ENCODE results near the gene IL17B. TPM values are rescaled to one million over a fixed set of nuclear protein-coding genes. Genes with fewer than 3 reads are reported as not detected.
A peak's percentile ranks its signal among the peaks of the same experiment; 100 is the strongest.

IL17B gene
- total RNA-seq, 6 donors from 2014 or later: 2.4 TPM; not detected in 5

GRCh38 chr5:149387982-149388381 lies 8.9 kb upstream of the IL17B start:
- H3K4me3 ChIP-seq: no peak overlapping the region
- peak overlapping the region; percentile 3 to 75 (median 46) for H3K27ac ChIP-seq
- H3K36me3 ChIP-seq: no peaks in the 10 kb centered on the region
- ATAC-seq (ENCODE audit: low FRiP score in 2 of 2) (no peak), DNase-seq (no peak)
- H3K4me1 ChIP-seq: peaks cover 12 to 34% (median 26%) of the 10 kb centered on the region in 4 donors
- H3K27me3 ChIP-seq: no peaks in the 10 kb centered on the region
- H3K9me3 ChIP-seq: no peaks in the 10 kb centered on the region
- 78 to 87% methylated on average over 1 of the region's 1 CpG for WGBS, 2 donors
- no peak for TF ChIP-seq POLR2A (IDR thresholded peaks at IDR 0.05)
- TF ChIP-seq, protein P1, sequence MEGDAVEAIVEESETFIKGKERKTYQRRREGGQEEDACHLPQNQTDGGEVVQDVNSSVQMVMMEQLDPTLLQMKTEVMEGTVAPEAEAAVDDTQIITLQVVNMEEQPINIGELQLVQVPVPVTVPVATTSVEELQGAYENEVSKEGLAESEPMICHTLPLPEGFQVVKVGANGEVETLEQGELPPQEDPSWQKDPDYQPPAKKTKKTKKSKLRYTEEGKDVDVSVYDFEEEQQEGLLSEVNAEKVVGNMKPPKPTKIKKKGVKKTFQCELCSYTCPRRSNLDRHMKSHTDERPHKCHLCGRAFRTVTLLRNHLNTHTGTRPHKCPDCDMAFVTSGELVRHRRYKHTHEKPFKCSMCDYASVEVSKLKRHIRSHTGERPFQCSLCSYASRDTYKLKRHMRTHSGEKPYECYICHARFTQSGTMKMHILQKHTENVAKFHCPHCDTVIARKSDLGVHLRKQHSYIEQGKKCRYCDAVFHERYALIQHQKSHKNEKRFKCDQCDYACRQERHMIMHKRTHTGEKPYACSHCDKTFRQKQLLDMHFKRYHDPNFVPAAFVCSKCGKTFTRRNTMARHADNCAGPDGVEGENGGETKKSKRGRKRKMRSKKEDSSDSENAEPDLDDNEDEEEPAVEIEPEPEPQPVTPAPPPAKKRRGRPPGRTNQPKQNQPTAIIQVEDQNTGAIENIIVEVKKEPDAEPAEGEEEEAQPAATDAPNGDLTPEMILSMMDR (IDR thresholded peaks at IDR 0.05): no peak
- TF ChIP-seq POLR2AphosphoS5 (IDR thresholded peaks at IDR 0.05): no peak
- TF ChIP-seq EP300 (IDR thresholded peaks at IDR 0.05): no peak

GRCh38 chr5:149387081-149387631 lies 8.1 kb upstream of the IL17B start:
- H3K4me3 ChIP-seq: no peak overlapping the region
- 53 to 63% methylated on average over 9 of the region's 9 CpGs for whole genome bisulfite sequencing, 2 donors
- no peaks in the 10 kb centered on the region for H3K27me3 ChIP-seq
- H3K36me3 ChIP-seq: no peaks in the 10 kb centered on the region
- TF ChIP-seq, protein P1 (IDR thresholded peaks at IDR 0.05): no peak
- peak in 1 of 2 donors; percentile 35 for TF ChIP-seq POLR2AphosphoS5 (IDR thresholded peaks at IDR 0.05)
- no peak for TF ChIP-seq EP300 (IDR thresholded peaks at IDR 0.05)
- no peak for TF ChIP-seq POLR2A (IDR thresholded peaks at IDR 0.05)
- H3K9me3 ChIP-seq: no peaks in the 10 kb centered on the region
- DNase-seq (no peak), ATAC-seq (ENCODE audit: low FRiP score in 2 of 2) (peak in 1 of 2 donors; percentile 15)
- peaks cover 13 to 42% (median 30%) of the 10 kb centered on the region in 4 donors for H3K4me1 ChIP-seq
- H3K27ac ChIP-seq: peak overlapping the region; percentile 13 to 75 (median 49)

DNA sequence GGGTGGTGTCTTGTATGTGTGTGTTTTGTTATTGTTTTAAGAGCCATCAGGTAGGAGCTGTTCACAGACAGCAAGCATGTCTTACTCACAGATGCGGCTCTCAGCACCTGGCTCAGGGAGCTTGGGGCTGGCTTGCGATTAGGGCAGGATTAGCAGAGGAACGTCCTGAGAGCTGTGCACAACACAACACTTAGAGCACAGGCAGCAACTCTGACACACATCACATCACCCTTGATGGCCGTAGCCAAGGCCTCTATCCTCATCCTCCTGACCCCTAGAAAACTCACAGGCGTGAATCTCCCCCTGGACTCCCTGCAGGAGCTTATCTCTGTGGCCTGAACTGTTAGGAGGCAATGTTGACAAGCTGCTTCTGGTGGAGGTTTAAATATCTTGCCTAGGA lies 7.1 kb upstream of the IL17B start:
- no peaks in the 10 kb centered on the region for H3K9me3 ChIP-seq
- no peak overlapping the region for H3K4me3 ChIP-seq
- ATAC-seq (ENCODE audit: low FRiP score in 2 of 2) (no peak), DNase-seq (no peak)
- no peaks in the 10 kb centered on the region for H3K27me3 ChIP-seq
- no peak for TF ChIP-seq POLR2AphosphoS5 (IDR thresholded peaks at IDR 0.05)
- TF ChIP-seq EP300 (IDR thresholded peaks at IDR 0.05): no peak
- no peak for TF ChIP-seq POLR2A (IDR thresholded peaks at IDR 0.05)
- TF ChIP-seq, protein P1 (IDR thresholded peaks at IDR 0.05): no peak
- H3K27ac ChIP-seq: peak overlapping the region; percentile 13 to 75 (median 60)
- no peaks in the 10 kb centered on the region for H3K36me3 ChIP-seq
- H3K4me1 ChIP-seq: peaks cover 20 to 49% (median 36%) of the 10 kb centered on the region in 4 donors
- 71 to 75% methylated on average over 3 to 5 of the region's 5 CpGs for WGBS, 2 donors

- Histone ChIP-seq H3K36me3 (no peaks in the 10 kb centered on the region), H3K4me1 (peaks cover 20 to 49% (median 33%) of the 10 kb centered on the region in 4 donors), H3K27ac (peak overlapping the region; percentile 15 to 74 (median 47)), H3K9me3 (no peaks in the 10 kb centered on the region), H3K4me3 (no peak overlapping the region), H3K27me3 (no peaks in the 10 kb centered on the region)
- WGBS, 2 donors: 62 to 100% methylated on average over 4 to 9 of the region's 9 CpGs
- ATAC-seq (ENCODE audit: low FRiP score in 2 of 2) (no peak), DNase-seq (peak in 1 of 2 donors; percentile 48)
- no peak for TF ChIP-seq EP300 (IDR thresholded peaks at IDR 0.05)
- TF ChIP-seq POLR2A (IDR thresholded peaks at IDR 0.05): no peak
- no peak for TF ChIP-seq POLR2AphosphoS5 (IDR thresholded peaks at IDR 0.05)
- TF ChIP-seq, protein P1 (IDR thresholded peaks at IDR 0.05): no peak
Observed at GRCh38 chr5:149383399-149383798, 4.3 kb upstream of the IL17B start.

All from upper lobe of left lung (tissue), 6 donors.